Activated CD4-positive, alpha-beta T cell treated with anti-CD3 and anti-CD28 coated beads, Interleukin-2, amount 50 U/mL, for 48 hours (primary cell): ENCODE results near the gene SHROOM2.
A peak's percentile ranks its signal among the peaks of the same experiment; 100 is the strongest.

ENCODE experiments used
- DNase-seq, 2 experiments: peaks; one replicate each; pipeline ENCODE4 v3.0.0-alpha.2; 2020

SHROOM2 gene

GRCh38 chrX:9905721-9906120 is 119.5 kb downstream of the SHROOM2 start:
- DNase-seq: no peak

DNA sequence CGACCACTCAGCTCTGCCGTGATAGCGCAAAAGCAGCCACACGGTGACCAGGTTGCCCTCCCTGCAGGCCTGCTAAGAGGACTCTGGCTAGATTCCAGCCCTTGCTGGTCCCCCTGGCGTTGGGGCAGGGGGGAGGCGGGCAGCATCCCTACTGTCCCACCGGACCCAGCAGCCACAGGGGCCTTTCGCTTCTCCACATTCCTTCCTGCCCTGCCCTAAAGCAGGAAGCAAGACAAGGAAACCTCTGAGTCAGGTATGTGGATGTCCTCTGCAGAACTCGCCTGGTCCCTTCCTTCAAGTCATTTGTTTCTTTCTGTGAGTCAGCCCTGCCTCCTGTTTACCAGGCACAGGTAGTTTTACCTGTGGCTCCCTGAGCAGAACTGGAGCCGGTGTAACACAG is 120.7 kb downstream of the SHROOM2 start:
- no peak for DNase-seq

DNA sequence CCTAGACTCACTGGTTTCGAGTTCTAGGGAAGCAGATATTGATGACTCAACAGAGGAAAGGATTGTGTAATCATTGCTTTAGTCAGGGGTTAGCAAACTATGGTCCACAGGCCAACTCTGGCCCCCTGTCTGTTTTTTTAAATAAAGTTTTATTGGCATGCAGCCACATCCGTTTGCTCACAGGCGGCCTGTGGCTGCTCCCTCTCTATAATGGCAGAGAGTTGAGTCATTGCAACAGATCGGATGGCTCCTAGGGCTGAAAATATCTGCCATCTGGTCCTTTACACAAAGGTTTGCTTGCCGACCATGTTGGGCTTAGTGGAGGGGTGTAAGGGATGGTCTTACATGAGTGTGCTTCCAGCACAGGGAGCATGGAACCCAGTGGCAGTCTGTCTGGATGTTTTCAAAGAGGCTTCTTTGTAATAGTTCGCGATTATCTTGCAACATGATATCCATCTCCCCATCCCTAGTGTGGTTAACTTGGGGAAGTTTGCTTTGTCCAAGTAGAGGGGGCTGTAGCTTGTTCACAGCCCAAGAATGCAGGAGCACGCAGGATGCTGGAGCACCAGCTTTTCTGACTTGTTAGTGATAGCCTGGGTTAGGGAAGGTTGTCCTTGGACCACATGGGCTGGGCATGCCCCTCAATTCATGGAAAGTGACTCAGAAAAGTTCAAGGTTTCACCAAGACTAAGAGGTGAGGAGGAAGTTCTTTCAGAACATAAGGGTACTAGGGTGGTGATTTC is 121.6 kb downstream of the SHROOM2 start:
- DNase-seq: no peak

DNA sequence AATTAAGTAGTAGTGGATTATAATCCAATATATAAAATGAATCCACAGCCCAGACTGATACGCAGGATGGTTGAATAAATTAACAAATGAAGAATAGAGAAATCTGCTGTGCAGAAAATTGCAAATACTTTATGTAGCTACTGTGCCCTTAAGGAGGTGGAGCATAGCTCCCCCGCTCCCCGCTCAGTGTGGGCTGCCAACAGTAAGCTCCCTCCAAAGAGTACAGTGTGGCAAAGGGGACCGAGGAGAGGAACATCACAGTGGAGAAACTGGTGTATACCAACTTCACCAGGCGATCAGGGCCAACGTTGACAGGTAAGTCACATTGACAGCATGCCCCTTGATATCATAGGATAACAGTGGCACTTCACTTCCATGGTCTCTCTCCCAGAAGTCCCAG is 123.0 kb downstream of the SHROOM2 start:
- no peak for DNase-seq

DNA sequence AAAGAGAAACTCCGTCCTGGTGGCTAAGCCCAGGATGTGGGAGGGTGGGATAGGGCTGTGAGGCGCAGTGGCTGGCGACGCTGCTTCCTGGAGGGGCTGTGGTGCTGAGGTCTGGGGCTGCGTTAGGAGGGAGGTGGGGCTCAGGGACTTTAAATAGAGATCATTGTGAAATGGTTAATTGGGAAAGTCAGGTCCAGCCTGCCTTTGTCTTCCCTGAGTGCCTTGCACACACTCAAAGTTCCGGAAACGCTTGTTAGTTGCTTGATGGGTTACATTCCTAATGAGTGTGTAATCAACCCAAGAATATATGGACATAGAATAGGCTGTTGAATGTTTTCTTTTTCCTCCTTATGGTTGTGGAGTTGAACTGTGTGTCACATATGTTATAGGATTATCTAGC is 125.3 kb downstream of the SHROOM2 start:
- DNase-seq: no peak

DNA sequence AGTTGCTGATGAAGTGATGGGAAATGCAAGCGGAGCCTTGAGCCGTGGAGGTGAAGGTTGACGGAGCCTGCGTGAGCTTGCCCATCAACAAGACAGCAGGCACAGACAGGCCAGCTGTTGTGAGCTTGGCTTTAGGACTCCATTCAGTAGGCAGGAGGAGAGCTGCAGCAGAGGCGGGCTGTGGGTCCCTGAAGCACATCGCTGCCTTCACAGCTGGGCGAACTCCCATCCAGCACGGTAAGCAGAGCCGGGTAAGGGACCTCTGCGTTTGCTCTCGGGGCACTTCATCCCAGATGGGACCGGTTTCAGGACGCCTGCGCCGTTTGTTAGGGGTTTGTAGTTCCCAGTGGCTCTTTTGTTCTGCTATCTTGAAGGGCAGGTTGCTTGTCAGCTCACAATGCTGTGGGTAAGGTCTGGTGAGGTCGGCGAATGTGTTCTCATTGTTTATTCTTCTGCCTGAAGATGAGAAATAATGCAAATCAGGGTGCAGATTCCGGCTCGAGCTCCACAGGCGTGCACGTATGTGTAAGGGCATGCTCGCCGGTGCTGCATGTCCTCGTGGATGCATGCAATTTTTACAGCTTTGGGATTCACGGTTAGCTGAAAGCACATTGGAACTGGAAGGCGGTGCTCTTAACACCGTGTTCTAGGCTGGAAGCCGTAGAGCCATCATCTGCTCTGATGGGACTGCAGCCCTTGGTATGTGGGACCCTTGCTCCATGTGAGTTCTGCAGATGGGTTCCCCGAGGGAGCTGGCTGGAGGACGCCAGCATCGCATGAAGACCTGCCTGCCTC is 126.3 kb downstream of the SHROOM2 start:
- no peak for DNase-seq

GRCh38 chrX:9913146-9913433 is 126.9 kb downstream of the SHROOM2 start:
- DNase-seq: no peak

- DNase-seq: no peak
These were observed 131.6 kb downstream of the SHROOM2 start for GRCh38 chrX:9917861-9918260.

DNA sequence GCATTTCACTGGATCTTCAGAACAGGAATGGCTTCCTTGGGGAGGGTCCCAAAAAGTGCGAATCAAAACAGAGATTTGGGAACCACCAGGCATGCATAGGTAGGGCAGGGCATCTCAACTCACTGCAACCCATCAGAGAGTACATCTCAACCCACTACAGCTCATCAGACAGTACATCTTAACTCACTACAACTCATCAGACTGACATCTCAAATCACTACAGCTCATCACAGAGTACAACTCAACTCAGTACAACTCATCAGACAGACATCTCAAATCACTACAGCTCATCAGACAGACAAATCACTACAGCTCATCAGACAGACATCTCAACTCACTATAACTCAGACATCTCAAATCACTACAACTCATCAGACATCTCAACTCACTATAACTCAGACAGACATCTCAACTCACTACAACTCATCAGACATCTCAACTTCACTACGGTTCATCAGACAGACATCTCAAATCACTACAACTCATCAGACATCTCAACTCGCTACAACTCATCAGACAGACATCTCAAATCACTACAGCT is 133.5 kb downstream of the SHROOM2 start:
- no peak for DNase-seq

- no peak for DNase-seq
These were observed 135.2 kb downstream of the SHROOM2 start for GRCh38 chrX:9921407-9921806.

DNA sequence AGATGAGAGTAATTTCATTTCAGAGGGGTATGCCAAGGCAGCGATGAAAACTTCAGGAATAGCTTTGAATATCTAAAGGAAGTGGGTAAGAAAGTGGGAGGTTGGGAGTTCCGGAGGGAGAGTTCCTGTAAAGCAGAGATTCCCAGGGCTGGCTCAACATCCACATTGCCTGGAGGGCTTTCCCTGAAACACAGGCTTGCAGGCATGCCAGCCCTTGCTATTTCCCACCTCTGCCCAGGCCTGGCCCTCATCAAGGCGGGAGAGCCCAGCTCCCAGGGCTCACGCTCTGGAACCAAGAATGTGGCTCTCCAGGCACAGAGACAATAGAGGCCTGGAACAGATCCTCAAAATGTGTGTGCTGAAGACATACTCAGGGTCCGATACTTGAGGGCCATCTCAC is 137.1 kb downstream of the SHROOM2 start:
- DNase-seq: no peak

GRCh38 chrX:9926002-9926401 is 139.8 kb downstream of the SHROOM2 start:
- no peak for DNase-seq

GRCh38 chrX:9927698-9928482 is 141.7 kb downstream of the SHROOM2 start:
- no peak for DNase-seq

DNA sequence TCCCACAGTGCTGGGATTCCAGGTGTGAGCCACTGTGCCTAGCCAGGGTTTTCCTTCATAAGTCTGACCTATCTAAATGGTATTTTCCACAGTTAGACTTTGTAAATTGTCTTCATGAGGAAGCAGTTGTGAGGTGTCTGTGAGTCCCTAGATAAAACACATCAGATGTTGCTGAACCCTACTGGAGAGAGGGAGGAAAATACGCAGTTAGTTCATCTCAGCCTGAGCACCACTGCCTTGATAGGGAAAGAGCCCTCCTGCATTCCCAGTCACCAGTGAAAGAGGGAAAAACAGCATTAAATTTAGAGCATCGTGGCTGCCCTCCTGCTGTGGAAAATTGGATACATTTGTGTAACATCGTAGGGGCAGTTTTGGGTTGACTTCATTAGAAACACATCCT is 149.2 kb downstream of the SHROOM2 start:
- DNase-seq: no peak

DNA sequence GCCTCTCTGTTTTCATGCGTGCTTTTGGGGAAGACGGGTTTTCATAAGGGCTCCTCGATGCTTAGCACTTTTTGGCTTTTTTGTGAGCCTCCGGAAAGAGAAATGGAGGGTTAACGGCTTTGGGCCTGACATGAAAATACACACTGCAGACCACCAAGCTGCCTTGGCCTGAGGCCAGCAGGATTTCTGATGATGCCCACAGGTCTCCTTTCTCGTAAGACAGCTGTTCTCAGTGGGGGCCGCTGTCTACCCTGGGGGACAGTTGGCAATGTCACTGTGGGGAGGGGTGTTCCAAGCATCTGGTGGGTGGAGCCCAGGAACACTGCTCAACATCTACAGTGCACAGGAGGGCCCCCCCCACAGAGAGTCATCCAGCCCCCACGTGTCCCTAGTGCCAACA is 151.5 kb downstream of the SHROOM2 start:
- DNase-seq: no peak

- no peak for DNase-seq
These were observed 152.3 kb downstream of the SHROOM2 start for GRCh38 chrX:9938516-9938915.

GRCh38 chrX:9940421-9940820 is 154.2 kb downstream of the SHROOM2 start:
- DNase-seq: no peak

DNA sequence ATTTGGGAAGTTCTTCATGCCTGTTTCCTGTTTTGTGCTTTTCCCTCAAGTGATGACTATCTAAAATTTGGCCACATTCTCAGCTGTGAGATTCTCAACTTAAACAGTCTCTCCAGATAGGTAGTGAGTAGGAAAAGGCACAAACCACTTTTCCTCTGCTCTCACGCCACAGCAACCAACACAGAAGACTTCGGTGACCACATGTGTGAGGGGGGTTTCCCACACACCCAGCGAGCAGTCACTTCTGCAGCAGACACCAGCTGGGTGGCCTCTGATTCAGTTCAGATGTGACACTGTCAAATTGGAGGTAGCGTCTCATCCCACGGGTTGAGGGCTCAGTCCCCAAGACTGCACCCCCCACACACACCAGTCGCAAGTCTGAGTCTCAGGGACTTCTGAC is 155.9 kb downstream of the SHROOM2 start:
- peak; percentile 71 to 76 for DNase-seq

GRCh38 chrX:9943420-9943819 is 157.2 kb downstream of the SHROOM2 start:
- DNase-seq: no peak

DNA sequence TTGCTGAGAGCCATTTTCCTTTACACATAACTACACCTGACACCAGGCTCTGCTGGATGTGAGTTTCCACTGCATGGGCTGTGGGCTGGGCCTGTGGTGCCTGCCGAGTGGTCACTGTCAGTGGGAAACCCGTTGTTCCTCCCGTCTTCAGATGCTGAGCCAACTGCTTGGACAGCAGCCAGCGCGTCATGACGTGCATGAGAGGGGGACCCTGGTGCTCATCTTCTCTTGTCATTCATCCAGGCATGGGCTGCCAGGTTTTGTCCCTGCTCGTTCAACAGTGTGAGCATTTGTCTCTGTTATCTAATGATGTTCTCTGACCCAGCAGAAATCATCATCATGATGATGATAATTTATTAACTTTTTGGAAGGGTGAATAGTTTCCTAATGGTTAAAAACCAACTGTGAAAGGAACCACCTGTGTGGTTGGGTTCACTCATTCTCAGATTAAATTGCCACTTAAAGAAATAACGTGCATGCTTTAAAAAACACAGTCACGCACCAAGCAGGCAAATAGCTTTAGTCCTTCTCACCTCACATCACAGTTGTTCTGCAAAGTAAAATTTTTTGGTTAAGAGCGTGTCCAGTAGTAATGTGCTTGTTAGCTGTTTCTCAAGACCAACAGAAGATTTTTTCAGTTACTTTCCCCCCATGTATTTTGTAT is 161.0 kb downstream of the SHROOM2 start:
- no peak for DNase-seq

DNA sequence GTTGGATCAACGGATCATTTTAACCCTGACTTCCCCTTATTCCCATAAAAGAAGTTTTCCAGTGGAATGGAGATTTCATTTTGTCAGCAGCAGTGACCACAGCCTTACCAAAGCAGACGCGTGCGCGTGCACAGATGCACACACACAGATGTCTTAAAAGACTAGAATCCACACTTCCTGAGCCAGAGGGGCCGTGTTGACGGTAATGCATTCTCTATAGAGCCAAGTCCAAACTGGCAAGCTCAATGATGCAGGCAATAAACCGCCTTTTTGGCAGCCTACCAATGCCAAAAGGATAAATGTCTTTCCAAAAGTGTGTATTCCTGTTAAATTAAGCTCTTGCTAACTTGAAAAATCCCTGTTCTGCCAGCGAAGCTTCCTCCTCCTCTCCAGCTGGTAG is 162.2 kb downstream of the SHROOM2 start:
- DNase-seq: no peak

DNA sequence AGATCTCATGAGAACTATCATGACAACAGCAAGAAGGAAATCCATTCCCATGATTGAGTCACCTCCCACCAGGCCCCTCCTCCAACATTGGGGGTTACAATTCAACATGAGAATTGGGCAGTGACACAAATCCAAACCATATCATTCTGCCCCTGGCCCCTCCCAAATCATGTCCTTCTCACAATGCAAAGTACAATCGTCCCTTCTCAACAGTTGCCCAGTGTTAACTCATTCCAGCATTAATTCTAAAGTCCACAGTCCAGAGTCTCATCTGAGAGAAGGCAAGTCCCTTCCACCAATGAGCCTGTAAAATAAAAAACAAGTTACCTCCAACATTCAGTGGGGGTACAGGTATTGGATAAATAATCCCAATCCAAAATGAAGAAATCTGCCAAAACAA is 166.1 kb downstream of the SHROOM2 start:
- no peak for DNase-seq

- DNase-seq: no peak
These were observed 167.2 kb downstream of the SHROOM2 start for GRCh38 chrX:9953396-9953795.
